DMS53 treated with DMSO at 0.1 percent for 48 hours (cell line): ENCODE measurements around the gene TUBB.
"Not testable (repeated sequence)": the region's sequence is repeated elsewhere in the genome, so short reads cannot be mapped to it uniquely, and the experiment has no call there.

ENCODE experiments used
- DNase-seq: peaks from one replicate; lab custom pipeline; 2025; ENCODE audit not compliant: unreplicated experiment; lab: John Stamatoyannopoulos, UW

TUBB gene

GRCh38 chr6:30738532-30738931, 18.4 kb downstream of the TUBB start:
- DNase-seq: no peak

- DNase-seq: no peak
Measured at GRCh38 chr6:30740540-30740870, 20.4 kb downstream of the TUBB start.

- no peak for DNase-seq
Measured at GRCh38 chr6:30741063-30741779, 21.1 kb downstream of the TUBB start.

GRCh38 chr6:30741789-30742315, 21.7 kb downstream of the TUBB start:
- no peak for DNase-seq

- DNase-seq: peak; percentile 90
Measured at GRCh38 chr6:30742316-30743098, 22.4 kb downstream of the TUBB start, which contains the start of gene FLOT1. FLOT1 (minus strand) TSS chr6:30742687; CDS start chr6:30742189, 498 bp downstream.

GRCh38 chr6:30743099-30744053, 23.2 kb downstream of the TUBB start:
- no peak for DNase-seq

- peak; percentile 73 for DNase-seq
Measured at GRCh38 chr6:30744054-30744805, 24.1 kb downstream of the TUBB start, which contains the start of gene IER3. IER3 (minus strand) TSS chr6:30744547; CDS start chr6:30744518, 29 bp downstream.

GRCh38 chr6:30747300-30747687, 27.1 kb downstream of the TUBB start:
- DNase-seq: no peak

GRCh38 chr6:30747902-30748769, 28.0 kb downstream of the TUBB start:
- DNase-seq: peak; percentile 29

GRCh38 chr6:30748851-30749540, 28.8 kb downstream of the TUBB start:
- DNase-seq: no peak

GRCh38 chr6:30749554-30750378, 29.6 kb downstream of the TUBB start:
- peak; percentile 78 for DNase-seq

GRCh38 chr6:30750379-30750668, 30.2 kb downstream of the TUBB start:
- no peak for DNase-seq

- no peak for DNase-seq
Measured at GRCh38 chr6:30752157-30752927, 32.2 kb downstream of the TUBB start.

- no peak for DNase-seq
Measured at GRCh38 chr6:30754631-30755030, 34.5 kb downstream of the TUBB start.

- DNase-seq: not testable (repeated sequence)
Measured at GRCh38 chr6:30756405-30757003, 36.4 kb downstream of the TUBB start.

- no peak for DNase-seq
Measured at GRCh38 chr6:30757261-30757904, 37.2 kb downstream of the TUBB start.
